ENCODE data around the gene TNRC18. TPM values are rescaled to one million over a fixed set of nuclear protein-coding genes. Genes with fewer than 3 reads are reported as not detected.
"Not testable (repeated sequence)": the region's sequence is repeated elsewhere in the genome, so short reads cannot be mapped to it uniquely, and the experiment has no call there.

Gene TNRC18
- total RNA-seq, 6 experiments from 2014 or later: 70.6 to 87.1 (median 79.9) TPM

GRCh38 chr7:5274441-5274840 lies 149.2 kb downstream of the TNRC18 start:
- H3K4me3 Mint-ChIP-seq: no peak overlapping the region
- peaks cover 7% of the 10 kb centered on the region for H3K4me1 Mint-ChIP-seq (ENCODE audit: low read depth)
- no peaks in the 10 kb centered on the region for H3K36me3 Mint-ChIP-seq (ENCODE audit: low read depth)
- no peaks in the 10 kb centered on the region for H3K9me3 Mint-ChIP-seq
- TF ChIP-seq CTCF (IDR thresholded peaks at IDR 0.05): no peak
- DNase-seq: no peak
- H3K27me3 Mint-ChIP-seq (ENCODE audit: insufficient read depth): peaks cover 24% of the 10 kb centered on the region
- no peak overlapping the region for H3K27ac Mint-ChIP-seq

GRCh38 chr7:5273831-5274405 lies 149.7 kb downstream of the TNRC18 start:
- DNase-seq; H3K36me3 Mint-ChIP-seq (ENCODE audit: low read depth); H3K4me3 Mint-ChIP-seq; H3K4me1 Mint-ChIP-seq (ENCODE audit: low read depth); H3K27ac Mint-ChIP-seq; H3K9me3 Mint-ChIP-seq: not testable (repeated sequence)
- peaks cover 24% of the 10 kb centered on the region for H3K27me3 Mint-ChIP-seq (ENCODE audit: insufficient read depth)

DNA sequence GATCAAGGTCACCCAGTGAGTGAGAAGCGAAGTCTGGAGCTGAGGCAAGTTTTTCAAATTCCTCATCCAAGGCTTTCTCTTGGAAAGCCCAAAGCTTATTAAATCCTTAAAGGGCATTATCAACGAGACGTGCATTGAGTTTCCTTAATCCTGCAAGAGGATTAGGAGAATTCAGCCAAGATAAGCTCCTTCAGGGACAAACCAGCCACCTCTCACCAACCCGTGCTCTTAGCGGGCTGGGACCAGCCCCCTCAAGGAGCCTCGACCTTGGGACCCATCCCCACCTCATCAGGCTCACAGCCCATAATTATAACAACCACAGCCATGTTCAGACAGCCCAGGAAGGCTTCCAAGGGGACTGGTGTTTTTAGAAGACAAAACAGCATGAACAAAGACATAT lies 152.8 kb downstream of the TNRC18 start:
- Mint-ChIP-seq H3K4me1 (ENCODE audit: low read depth) (peaks cover 7% of the 10 kb centered on the region), H3K27ac (no peak overlapping the region), H3K27me3 (ENCODE audit: insufficient read depth) (peaks cover 20% of the 10 kb centered on the region), H3K4me3 (no peak overlapping the region), H3K36me3 (ENCODE audit: low read depth) (no peaks in the 10 kb centered on the region), H3K9me3 (no peaks in the 10 kb centered on the region)
- DNase-seq: no peak
- TF ChIP-seq CTCF (IDR thresholded peaks at IDR 0.05): no peak

- not testable (repeated sequence) for H3K4me1 Mint-ChIP-seq (ENCODE audit: low read depth); H3K4me3 Mint-ChIP-seq; H3K9me3 Mint-ChIP-seq; H3K27ac Mint-ChIP-seq; H3K36me3 Mint-ChIP-seq (ENCODE audit: low read depth)
- DNase-seq: peak; percentile 11
- peaks cover 17% of the 10 kb centered on the region for H3K27me3 Mint-ChIP-seq (ENCODE audit: insufficient read depth)
These were observed 153.5 kb downstream of the TNRC18 start for GRCh38 chr7:5269992-5270657.

- DNase-seq; H3K27ac Mint-ChIP-seq; H3K36me3 Mint-ChIP-seq (ENCODE audit: low read depth); H3K4me1 Mint-ChIP-seq (ENCODE audit: low read depth); H3K4me3 Mint-ChIP-seq; H3K9me3 Mint-ChIP-seq: not testable (repeated sequence)
- peaks cover 12% of the 10 kb centered on the region for H3K27me3 Mint-ChIP-seq (ENCODE audit: insufficient read depth)
These were observed 155.8 kb downstream of the TNRC18 start for GRCh38 chr7:5267829-5268228.

DNA sequence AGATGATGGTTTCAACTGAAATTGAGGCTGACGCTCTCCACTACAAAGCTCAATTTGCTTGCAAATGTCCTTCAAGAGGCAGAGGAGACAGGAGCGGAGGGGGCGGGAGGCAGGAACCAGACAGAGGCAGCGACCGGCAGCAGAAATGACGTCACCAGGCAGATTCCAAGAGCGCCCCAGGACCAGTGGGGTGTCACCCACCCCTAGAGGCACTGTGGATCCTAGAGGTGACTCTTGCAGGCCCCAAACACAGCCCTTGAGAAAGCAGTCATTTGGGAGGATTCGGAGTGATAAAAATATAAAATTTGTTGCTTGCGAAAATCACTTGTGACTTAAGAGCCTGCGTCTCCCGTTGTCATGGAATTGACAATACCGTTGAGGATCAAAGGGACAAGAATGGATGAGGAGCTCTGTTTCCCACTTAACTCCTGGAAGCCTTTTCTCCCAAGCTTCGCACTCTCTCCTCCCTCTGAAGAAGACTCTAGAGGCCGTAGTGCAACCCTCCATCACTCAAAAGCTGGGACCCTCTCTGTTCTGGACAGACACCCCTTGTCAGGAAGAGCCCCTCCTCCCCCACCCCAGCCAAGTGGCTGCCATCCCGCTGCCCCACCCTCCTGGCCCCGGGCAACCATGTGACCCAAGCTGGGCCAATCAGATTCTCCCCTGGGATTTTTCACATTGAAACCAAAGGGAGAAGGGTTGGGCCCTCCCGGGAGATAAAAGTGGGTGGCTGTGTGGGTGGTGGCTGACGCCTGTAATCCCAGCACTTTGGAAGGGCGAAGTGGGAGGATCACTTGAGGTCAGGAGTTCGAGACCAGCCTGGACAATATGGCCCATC lies 157.2 kb downstream of the TNRC18 start:
- Mint-ChIP-seq H3K4me3 (no peak overlapping the region), H3K4me1 (ENCODE audit: low read depth) (peaks cover 7% of the 10 kb centered on the region), H3K36me3 (ENCODE audit: low read depth) (no peaks in the 10 kb centered on the region), H3K27ac (no peak overlapping the region), H3K27me3 (ENCODE audit: insufficient read depth) (peaks cover 19% of the 10 kb centered on the region), H3K9me3 (no peaks in the 10 kb centered on the region)
- no peak for TF ChIP-seq CTCF (IDR thresholded peaks at IDR 0.05)
- DNase-seq: no peak

Measured in HFFc6 (cell line).